GM23248 (cell line): ENCODE measurements around the gene TRPV4.

ENCODE experiments used
- EZH2 ChIP-seq: fragments of 200-600 bp; sonication (generic); IDR thresholded peaks from 2 replicates; pipeline ENCODE4 v1.6.1; 2018; ENCODE audit warnings: antibody characterized with exemption, mild to moderate bottlenecking; ENCODE audit not compliant: insufficient read depth, poor library complexity, severe bottlenecking
- EZH2phosphoT487 ChIP-seq: fragments of 200-600 bp; sonication (generic); IDR thresholded peaks from 2 replicates; pipeline ENCODE4 v1.6.1; 2018; ENCODE audit warnings: antibody characterized with exemption, moderate library complexity, mild to moderate bottlenecking, low read depth; ENCODE audit not compliant: insufficient read depth

DNA sequence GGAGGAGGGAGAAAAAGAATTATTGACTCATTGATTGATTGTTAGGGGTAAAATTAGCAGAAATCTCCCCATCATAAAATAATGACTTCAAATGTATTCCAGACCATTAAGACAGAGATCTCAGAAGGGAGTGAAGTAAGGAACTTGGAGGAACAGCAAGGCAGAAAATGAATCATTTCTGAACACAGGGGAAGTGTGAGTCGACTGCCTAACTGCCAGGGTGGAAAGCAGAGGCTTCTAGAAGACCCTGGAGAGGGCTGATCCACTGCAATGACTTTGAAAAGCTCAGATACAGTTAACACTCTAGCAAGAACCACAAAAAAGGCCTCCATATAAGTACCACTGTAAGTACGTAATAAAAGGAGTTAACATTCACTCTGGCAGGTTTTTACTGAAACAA, 37.5 kb upstream of the TRPV4 start:
- TF ChIP-seq EZH2phosphoT487 = no peak
- no peak for TF ChIP-seq EZH2
